SHP77 treated with DMSO at 0.1 percent for 48 hours (cell line): ENCODE measurements around the gene WDR49.

Source experiments
- DNase-seq: peaks from one replicate; lab custom pipeline; 2025; lab: John Stamatoyannopoulos, UW

Gene WDR49

GRCh38 chr3:167487556-167487955 lies 166.2 kb downstream of the WDR49 start:
- DNase-seq, result no peak

- DNase-seq, result no peak
Observed at GRCh38 chr3:167484551-167484950, 169.2 kb downstream of the WDR49 start.

- no peak for DNase-seq
Observed at GRCh38 chr3:167483708-167484475, 169.8 kb downstream of the WDR49 start.

GRCh38 chr3:167481164-167481563 lies 172.6 kb downstream of the WDR49 start:
- DNase-seq, result no peak

GRCh38 chr3:167480748-167481147 lies 173.0 kb downstream of the WDR49 start:
- DNase-seq, result no peak

GRCh38 chr3:167473863-167474262 lies 179.9 kb downstream of the WDR49 start, which contains the start of gene SERPINI2:
Gene SERPINI2 (minus strand): TSS chr3:167474042. CDS start chr3:167471834, 2,208 bp downstream.
- DNase-seq, result no peak

- DNase-seq, result no peak
Observed at GRCh38 chr3:167469381-167469780, 184.4 kb downstream of the WDR49 start.

GRCh38 chr3:167467848-167468611 lies 185.7 kb downstream of the WDR49 start:
- peak; percentile 49 for DNase-seq

GRCh38 chr3:167466966-167467365 lies 186.8 kb downstream of the WDR49 start:
- DNase-seq, result no peak

- DNase-seq, result no peak
Observed at GRCh38 chr3:167456157-167456799, 197.5 kb downstream of the WDR49 start.

GRCh38 chr3:167453815-167454214 lies 199.9 kb downstream of the WDR49 start:
- DNase-seq, result no peak

- no peak for DNase-seq
Observed at GRCh38 chr3:167451282-167451681, 202.5 kb downstream of the WDR49 start.

GRCh38 chr3:167450675-167451074 lies 203.1 kb downstream of the WDR49 start:
- no peak for DNase-seq

GRCh38 chr3:167450195-167450594 lies 203.5 kb downstream of the WDR49 start:
- DNase-seq, result no peak

- no peak for DNase-seq
Observed at GRCh38 chr3:167445491-167445890, 208.3 kb downstream of the WDR49 start.

GRCh38 chr3:167441256-167441655 lies 212.5 kb downstream of the WDR49 start:
- no peak for DNase-seq

GRCh38 chr3:167437428-167438139 lies 216.2 kb downstream of the WDR49 start:
- DNase-seq, result no peak
